MM.1S (cell line): Measurements from ENCODE around the gene BCAS3.

Source experiments
- EZH2 ChIP-seq: fragments of 300-600 bp; sonication (generic); optimal IDR thresholded peaks from 2 replicates; pipeline ENCODE3; 2017; ENCODE audit warnings: low read depth, mild to moderate bottlenecking, antibody characterized with exemption, low read length, mixed read lengths
- EZH2phosphoT487 ChIP-seq: fragments of 300-600 bp; sonication (generic); IDR thresholded peaks from 2 replicates; pipeline ENCODE4 v1.6.1; 2018; ENCODE audit warnings: antibody characterized with exemption, low read length
- TF ChIP-seq, protein P1 (sequence below): fragments of 300-600 bp; sonication (generic); IDR thresholded peaks from 2 replicates; pipeline ENCODE4 v1.5.1; 2016; ENCODE audit warnings: antibody characterized with exemption, low read length, mixed read lengths

DNA sequence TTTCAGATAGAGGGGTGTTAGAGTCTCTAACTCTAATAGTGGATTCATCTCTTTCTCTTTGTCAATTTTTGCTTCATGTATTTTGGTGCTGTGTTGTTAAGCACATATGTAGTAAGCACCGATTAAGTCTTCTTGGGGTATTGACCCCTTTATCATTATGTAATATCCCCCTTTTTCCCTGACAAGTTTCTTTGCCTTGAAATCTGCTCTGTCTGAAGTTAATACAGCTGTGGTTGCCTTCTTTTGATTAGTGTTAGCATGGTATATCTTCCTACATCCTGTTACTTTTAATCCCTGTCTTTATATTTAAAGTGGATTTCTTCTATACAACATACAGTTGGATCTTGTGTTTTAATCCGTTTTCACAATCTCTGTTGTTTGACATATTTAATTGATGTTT is 60.6 kb downstream of the BCAS3 start:
- TF ChIP-seq, protein P1, sequence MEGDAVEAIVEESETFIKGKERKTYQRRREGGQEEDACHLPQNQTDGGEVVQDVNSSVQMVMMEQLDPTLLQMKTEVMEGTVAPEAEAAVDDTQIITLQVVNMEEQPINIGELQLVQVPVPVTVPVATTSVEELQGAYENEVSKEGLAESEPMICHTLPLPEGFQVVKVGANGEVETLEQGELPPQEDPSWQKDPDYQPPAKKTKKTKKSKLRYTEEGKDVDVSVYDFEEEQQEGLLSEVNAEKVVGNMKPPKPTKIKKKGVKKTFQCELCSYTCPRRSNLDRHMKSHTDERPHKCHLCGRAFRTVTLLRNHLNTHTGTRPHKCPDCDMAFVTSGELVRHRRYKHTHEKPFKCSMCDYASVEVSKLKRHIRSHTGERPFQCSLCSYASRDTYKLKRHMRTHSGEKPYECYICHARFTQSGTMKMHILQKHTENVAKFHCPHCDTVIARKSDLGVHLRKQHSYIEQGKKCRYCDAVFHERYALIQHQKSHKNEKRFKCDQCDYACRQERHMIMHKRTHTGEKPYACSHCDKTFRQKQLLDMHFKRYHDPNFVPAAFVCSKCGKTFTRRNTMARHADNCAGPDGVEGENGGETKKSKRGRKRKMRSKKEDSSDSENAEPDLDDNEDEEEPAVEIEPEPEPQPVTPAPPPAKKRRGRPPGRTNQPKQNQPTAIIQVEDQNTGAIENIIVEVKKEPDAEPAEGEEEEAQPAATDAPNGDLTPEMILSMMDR, result no peak
- no peak for TF ChIP-seq EZH2phosphoT487
- TF ChIP-seq EZH2, result no peak
